ENCODE measurements around the gene PITX1. TPM values are rescaled to one million over a fixed set of nuclear protein-coding genes. Genes with fewer than 3 reads are reported as not detected.

Gene PITX1
- total and polyA plus RNA-seq, 2 donors (not counting 1 experiment from before 2014, with no cell fraction given) = 0.13 TPM; not detected in 1

DNA sequence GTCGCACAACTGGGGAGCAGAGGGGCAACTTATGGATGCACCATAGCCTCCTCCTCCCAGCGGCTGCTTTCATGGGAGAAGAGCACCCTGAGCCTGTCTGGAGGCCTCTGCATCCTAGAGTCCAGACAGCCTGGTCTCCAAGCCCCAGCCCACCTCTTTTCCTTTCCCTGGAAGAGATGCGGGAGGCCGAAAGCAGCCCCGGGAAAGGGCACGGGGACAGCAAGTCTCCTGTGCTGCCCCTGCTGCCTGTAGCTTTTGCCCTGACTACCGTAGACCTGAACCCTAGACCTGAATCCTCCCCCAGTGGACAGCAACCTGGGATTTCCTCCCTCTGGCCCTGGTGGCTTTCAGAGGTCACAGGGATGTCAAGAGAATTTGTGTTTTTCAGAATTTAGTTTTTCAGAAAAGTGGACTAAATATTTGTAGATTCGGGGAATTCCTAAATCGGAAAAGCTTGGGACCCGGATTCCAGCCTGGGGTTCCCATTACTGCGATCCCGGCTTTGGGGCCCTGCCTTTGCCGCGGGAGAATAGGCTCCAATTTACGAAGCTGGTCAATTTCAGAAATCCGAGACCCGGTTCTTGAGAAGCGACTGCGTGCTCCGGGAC, 4.3 kb upstream of the PITX1 start:
- CTCF ChIA-PET = interaction anchor here (2.1 kb wide), 1 partner anchor 10 kb away, joined by 6 read pairs; no protein-coding TSS in a partner anchor
- peak; percentile 46 for DNase-seq
- Mint-ChIP-seq H3K9me3 (ENCODE audit: insufficient read depth) (no peaks in the 10 kb centered on the region), H3K27me3 (peaks cover 63% of the 10 kb centered on the region), H3K4me3 (peak overlapping the region; percentile 41), H3K4me1 (peaks cover 39% of the 10 kb centered on the region), H3K27ac (no peak overlapping the region)
- Histone ChIP-seq H3K9me3 (ENCODE audit: control extremely low read depth in 1 of 3, control insufficient read depth in 2 of 3, insufficient read depth in 1 of 3, low read length in 2 of 3) (peaks cover 0 to 58% (median 0%) of the 10 kb centered on the region in 3 donors), H3K4me2 (replicated peaks; ENCODE audit: low read depth, low read length, poor library complexity, severe bottlenecking) (peak overlapping the region; percentile 69), H3K36me3 (replicated peaks in 1 of 2; ENCODE audit: control extremely low read depth in 1 of 2, control insufficient read depth in 1 of 2, extremely low read depth in 1 of 2, insufficient read depth in 2 of 2, low read length in 1 of 2) (no peaks in the 10 kb centered on the region), H3K4me1 (ENCODE audit: control insufficient read depth in 2 of 2, insufficient read depth in 2 of 2, low read length in 2 of 2) (peaks cover 40 to 58% of the 10 kb centered on the region in 2 donors), H3K79me2 (ENCODE audit: control insufficient read depth, insufficient read depth, low read length) (no peaks in the 10 kb centered on the region), H3K9ac (ENCODE audit: low read length) (peak overlapping the region; percentile 22), H3K4me3 (ENCODE audit: control extremely low read depth in 1 of 5, extremely low read depth in 1 of 5, insufficient read depth in 1 of 5, low read depth in 2 of 5, low read length in 4 of 5) (peak overlapping the region in 1 of 5 experiments; percentile 34), H3K27me3 (replicated peaks in 1 of 4; ENCODE audit: control extremely low read depth in 1 of 4, control insufficient read depth in 3 of 4, insufficient read depth in 4 of 4, low read length in 3 of 4) (peaks cover 0 to 85% (median 68%) of the 10 kb centered on the region in 4 experiments), H4K20me1 (ENCODE audit: control insufficient read depth, insufficient read depth, low read length, poor library complexity, severe bottlenecking) (peaks cover 27% of the 10 kb centered on the region), H2AFZ (ENCODE audit: insufficient read depth, low read depth, low read length, poor library complexity, severe bottlenecking) (peak overlapping the region; percentile 27), H3K27ac (ENCODE audit: low read length in 2 of 2) (no peak overlapping the region)
- POLR2A ChIA-PET = no interaction called here
- ATAC-seq (ENCODE audit: low read depth) = no peak
- intact Hi-C loops (cut with micrococcal nuclease) = no loop called here
- 20% methylated on average over 18 of the region's 20 CpGs for WGBS (ENCODE audit: insufficient coverage)
- TF ChIP-seq EZH2 (IDR thresholded peaks at IDR 0.05; ENCODE audit: borderline replicate concordance, insufficient read depth, low read depth, low read length, poor library complexity, severe bottlenecking) = peak; percentile 94
- TF ChIP-seq, protein P1, sequence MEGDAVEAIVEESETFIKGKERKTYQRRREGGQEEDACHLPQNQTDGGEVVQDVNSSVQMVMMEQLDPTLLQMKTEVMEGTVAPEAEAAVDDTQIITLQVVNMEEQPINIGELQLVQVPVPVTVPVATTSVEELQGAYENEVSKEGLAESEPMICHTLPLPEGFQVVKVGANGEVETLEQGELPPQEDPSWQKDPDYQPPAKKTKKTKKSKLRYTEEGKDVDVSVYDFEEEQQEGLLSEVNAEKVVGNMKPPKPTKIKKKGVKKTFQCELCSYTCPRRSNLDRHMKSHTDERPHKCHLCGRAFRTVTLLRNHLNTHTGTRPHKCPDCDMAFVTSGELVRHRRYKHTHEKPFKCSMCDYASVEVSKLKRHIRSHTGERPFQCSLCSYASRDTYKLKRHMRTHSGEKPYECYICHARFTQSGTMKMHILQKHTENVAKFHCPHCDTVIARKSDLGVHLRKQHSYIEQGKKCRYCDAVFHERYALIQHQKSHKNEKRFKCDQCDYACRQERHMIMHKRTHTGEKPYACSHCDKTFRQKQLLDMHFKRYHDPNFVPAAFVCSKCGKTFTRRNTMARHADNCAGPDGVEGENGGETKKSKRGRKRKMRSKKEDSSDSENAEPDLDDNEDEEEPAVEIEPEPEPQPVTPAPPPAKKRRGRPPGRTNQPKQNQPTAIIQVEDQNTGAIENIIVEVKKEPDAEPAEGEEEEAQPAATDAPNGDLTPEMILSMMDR (IDR thresholded peaks at IDR 0.05) = no peak

GRCh38 chr5:135037519-135038204, 3.6 kb upstream of the PITX1 start:
- H3K9me3 Mint-ChIP-seq (ENCODE audit: insufficient read depth) = no peaks in the 10 kb centered on the region
- H2AFZ ChIP-seq (ENCODE audit: insufficient read depth, low read depth, low read length, poor library complexity, severe bottlenecking) = no peak overlapping the region
- no peak overlapping the region for H3K4me2 ChIP-seq (replicated peaks; ENCODE audit: low read depth, low read length, poor library complexity, severe bottlenecking)
- H3K27ac Mint-ChIP-seq = no peak overlapping the region
- TF ChIP-seq, protein P1 (IDR thresholded peaks at IDR 0.05) = no peak
- TF ChIP-seq EZH2 (IDR thresholded peaks at IDR 0.05; ENCODE audit: borderline replicate concordance, insufficient read depth, low read depth, low read length, poor library complexity, severe bottlenecking) = no peak
- 19% methylated on average over 3 of the region's 11 CpGs for WGBS (ENCODE audit: insufficient coverage)
- no peak overlapping the region for H3K9ac ChIP-seq (ENCODE audit: low read length)
- DNase-seq = no peak
- peaks cover 0 to 85% (median 66%) of the 10 kb centered on the region in 4 experiments for H3K27me3 ChIP-seq (replicated peaks in 1 of 4; ENCODE audit: control extremely low read depth in 1 of 4, control insufficient read depth in 3 of 4, insufficient read depth in 4 of 4, low read length in 3 of 4)
- peaks cover 30% of the 10 kb centered on the region for H4K20me1 ChIP-seq (ENCODE audit: control insufficient read depth, insufficient read depth, low read length, poor library complexity, severe bottlenecking)
- H3K4me1 ChIP-seq (ENCODE audit: control insufficient read depth in 2 of 2, insufficient read depth in 2 of 2, low read length in 2 of 2) = peaks cover 46 to 64% of the 10 kb centered on the region in 2 donors
- peaks cover 43% of the 10 kb centered on the region for H3K4me1 Mint-ChIP-seq
- intact Hi-C loops (cut with micrococcal nuclease) = no loop called here
- CTCF ChIA-PET = interaction anchor here (2.1 kb wide), 1 partner anchor 10 kb away, joined by 6 read pairs; no protein-coding TSS in a partner anchor
- H3K27ac ChIP-seq (ENCODE audit: low read length in 2 of 2) = no peak overlapping the region
- POLR2A ChIA-PET = interaction anchor here (1.0 kb wide), 1 partner anchor 16 kb away, joined by 3 read pairs; no protein-coding TSS in a partner anchor
- H3K4me3 Mint-ChIP-seq = peak overlapping the region; percentile 41
- ATAC-seq (ENCODE audit: low read depth) = no peak
- peaks cover 60% of the 10 kb centered on the region for H3K27me3 Mint-ChIP-seq
- H3K36me3 ChIP-seq (replicated peaks in 1 of 2; ENCODE audit: control extremely low read depth in 1 of 2, control insufficient read depth in 1 of 2, extremely low read depth in 1 of 2, insufficient read depth in 2 of 2, low read length in 1 of 2) = no peaks in the 10 kb centered on the region
- no peaks in the 10 kb centered on the region for H3K79me2 ChIP-seq (ENCODE audit: control insufficient read depth, insufficient read depth, low read length)
- H3K9me3 ChIP-seq (ENCODE audit: control extremely low read depth in 1 of 3, control insufficient read depth in 2 of 3, insufficient read depth in 1 of 3, low read length in 2 of 3) = peaks cover 0 to 63% (median 0%) of the 10 kb centered on the region in 3 donors
- H3K4me3 ChIP-seq (ENCODE audit: control extremely low read depth in 1 of 5, extremely low read depth in 1 of 5, insufficient read depth in 1 of 5, low read depth in 2 of 5, low read length in 4 of 5) = no peak overlapping the region
